Measurements from ENCODE around the gene SLCO2A1. TPM values are rescaled to one million over a fixed set of nuclear protein-coding genes. Genes with fewer than 3 reads are reported as not detected.

Gene SLCO2A1
- total RNA-seq, 1 experiment from 2014 or later, result not detected

DNA sequence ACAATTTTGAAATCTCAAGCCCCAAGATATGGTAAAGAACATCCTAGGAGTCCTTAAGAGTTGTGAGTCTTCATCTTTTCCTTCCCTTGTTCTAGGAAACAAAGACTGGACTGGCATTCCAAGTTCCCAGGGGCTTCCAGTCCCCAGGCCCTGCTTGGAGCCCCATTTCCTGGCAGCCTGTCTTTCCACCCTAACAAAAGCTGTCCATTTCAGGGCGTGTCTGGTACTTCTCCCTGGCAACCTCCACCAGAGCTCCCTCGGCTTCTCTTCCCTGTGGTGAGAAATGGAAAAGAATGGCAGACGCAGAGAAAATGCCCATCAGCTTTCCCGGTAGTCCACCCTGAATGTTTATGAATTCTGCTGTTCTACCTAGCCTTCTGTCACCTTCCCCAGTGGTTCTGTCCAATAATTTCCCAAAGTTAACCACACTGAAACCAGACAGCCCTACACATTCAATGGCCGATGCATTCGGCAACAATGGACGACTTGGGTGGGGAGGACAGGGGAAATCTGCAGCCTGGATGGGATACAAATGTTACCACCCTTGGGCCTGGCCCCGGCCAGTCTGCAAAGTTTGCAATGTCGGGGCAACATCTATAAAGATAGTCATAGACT lies 140.9 kb downstream of the SLCO2A1 start:
- DNase-seq (ENCODE audit: extremely low read depth, low read depth), result no peak

DNA sequence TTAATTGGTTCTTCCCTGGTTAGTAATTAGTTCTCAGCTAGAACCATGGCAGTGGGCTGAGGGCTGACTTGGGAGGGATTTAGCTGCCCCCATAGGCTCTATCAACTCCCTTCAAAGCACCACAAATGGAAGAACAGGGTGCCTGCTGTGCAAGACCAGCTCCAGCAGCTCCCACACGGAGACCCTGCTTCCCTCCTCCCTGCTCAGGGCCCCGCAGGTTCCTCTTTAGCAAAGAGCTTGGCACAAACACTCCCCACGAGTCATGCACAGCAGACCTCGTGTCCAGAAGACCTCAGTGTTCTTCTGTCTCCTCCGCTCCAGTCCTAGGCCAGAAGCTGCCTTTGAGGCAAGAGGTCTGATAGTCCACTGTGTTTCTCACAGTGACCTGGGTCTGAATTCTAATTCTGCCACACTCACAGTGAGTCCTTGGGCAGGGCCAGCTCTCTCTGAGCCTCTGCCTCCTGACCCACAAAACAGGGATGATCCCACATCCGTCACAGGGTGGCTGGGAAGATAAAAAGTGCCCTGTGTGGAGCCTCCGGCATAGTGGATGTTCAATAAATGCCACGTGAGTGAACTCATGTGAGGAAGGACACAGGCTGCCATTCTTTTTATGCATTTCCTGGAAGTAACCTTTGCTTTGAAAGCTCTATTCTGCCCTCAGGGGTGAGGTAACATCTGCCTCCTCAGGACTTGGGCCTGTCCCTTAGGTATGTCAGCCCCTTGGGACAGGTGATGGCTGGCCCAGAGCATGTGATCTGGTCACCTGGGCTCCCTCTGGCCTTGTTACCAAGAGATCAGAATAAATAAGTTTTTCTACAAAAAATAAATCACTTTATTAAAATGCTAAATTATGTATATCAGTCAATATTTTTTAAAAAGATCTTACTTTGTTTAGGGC lies 141.7 kb downstream of the SLCO2A1 start:
- no peak for DNase-seq (ENCODE audit: extremely low read depth, low read depth)

DNA sequence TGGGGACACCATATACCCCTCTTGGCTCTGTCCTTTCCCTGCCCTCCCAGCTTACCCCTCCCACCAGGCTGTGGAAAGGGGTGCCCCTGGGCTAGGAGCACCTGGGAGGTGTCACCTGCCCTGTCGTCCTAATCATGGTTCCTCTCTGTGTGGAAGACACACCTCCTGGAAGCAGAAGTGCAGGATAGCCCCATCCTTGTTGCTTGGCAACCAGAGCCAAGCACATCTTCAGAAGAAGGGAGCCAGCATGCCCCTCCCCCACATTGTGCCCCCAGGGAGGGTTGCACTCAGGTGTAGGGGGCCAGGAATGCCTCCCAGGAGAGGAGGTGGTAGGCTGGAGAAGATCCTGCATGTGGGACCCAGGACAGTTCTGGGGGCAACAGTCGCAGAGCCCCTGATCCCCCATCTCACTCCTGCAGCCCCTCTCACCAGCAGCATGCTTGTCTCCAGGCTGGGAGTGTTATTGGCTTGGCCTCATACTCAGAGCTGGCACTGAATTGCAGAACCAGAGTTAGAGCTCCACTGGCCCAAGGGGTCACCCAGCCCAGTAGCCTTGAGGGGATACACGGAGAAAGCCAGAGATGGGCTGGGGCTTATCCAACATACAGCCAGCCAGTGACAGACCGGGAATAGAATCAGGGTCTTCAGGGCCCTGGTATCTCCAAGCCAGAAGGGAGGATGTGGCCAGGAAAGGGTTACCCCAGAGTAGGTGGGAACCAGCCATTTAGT lies 142.5 kb downstream of the SLCO2A1 start:
- DNase-seq (ENCODE audit: extremely low read depth, low read depth), result no peak

DNA sequence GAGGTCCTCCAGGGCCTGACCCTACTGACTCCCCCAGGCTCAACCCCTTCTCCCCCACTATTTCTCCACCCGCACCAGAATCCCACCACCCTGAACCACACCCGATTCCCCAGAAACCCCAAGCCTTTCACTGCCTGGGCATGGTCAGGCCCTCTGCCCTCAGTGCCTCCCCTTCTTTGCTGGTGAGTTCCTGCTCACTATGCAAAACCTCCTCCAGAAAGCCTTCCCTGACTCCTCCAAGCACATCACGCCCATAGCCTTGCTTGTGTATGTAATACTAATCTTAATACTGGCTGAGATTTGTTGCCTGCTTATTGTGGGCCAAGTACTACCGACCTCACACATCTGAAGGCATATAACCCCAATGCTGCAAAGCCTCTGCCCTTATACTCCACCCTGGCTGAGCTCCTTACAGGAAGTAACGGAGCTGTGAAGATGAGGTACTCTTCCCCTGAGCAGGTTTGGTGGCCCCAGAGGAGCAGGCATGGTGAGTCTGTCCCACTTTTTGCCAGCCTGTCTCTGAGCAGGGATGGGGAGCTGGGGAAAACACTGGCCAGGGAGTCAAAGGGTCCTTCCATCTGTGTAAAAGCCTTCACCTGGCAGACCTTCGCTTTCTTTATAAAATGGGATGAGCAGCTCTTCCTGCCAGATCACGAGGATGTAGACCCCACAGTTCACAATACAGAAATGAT lies 143.5 kb downstream of the SLCO2A1 start:
- no peak for DNase-seq (ENCODE audit: extremely low read depth, low read depth)

DNA sequence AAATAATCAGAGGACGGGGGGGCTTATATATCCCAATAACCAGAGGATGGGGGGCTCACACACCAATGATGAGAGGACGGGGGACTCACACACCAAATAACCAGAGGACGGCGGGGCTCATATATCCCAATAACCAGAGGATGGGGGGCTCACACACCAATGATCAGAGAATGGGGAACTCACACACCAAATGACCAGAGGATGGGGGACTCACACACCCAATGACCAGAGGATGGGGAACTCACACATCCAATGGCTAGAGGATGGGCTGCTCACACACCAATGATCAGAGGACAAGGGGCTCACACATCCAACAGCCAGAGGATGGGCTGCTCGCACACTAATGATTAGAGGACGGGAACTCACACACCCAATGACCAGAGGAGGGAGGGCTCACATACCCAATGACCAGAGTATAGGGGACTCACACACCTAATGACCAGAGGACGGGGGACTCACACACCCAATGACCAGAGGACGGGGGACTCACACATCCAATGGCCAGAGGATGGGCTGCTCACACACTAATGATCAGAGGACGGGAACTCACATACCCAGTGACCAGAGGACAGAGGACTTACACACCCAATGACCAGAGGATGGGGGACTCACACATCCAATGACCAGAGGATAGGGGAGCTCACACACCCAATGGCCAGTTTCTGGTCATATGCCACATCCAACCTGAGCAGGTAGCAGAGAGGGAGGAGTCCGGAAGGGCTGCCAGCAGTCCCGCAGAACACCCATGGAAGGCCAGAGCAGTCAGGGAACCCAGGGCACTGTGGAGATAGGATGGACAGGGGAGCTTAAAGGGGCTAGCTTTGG lies 144.6 kb downstream of the SLCO2A1 start:
- no peak for DNase-seq (ENCODE audit: extremely low read depth, low read depth)

- no peak for DNase-seq (ENCODE audit: extremely low read depth, low read depth)
Measured at GRCh38 chr3:133884054-133884886, 145.5 kb downstream of the SLCO2A1 start.

DNA sequence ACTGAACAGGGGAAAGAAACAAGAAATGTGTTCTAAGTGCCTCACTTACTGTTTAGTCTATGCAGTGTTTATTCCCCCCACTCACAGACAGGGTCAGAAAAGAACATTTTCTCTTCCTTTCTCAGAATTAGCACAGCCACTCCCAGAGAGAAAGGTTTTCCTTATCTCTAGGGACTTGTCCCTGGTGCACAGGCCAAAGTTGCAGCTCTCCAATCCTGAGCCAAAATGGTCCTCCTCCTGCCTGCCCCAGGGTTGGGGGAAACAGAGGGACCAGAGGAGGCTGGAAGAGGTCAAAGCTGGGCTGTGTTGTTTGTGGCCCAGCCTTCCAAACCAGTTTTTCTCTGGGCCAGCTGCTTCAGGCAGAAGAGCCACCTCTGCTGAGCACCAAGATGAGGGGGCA lies 146.1 kb downstream of the SLCO2A1 start:
- no peak for DNase-seq (ENCODE audit: extremely low read depth, low read depth)

GRCh38 chr3:133882986-133883586 lies 146.6 kb downstream of the SLCO2A1 start:
- DNase-seq (ENCODE audit: extremely low read depth, low read depth), result no peak

DNA sequence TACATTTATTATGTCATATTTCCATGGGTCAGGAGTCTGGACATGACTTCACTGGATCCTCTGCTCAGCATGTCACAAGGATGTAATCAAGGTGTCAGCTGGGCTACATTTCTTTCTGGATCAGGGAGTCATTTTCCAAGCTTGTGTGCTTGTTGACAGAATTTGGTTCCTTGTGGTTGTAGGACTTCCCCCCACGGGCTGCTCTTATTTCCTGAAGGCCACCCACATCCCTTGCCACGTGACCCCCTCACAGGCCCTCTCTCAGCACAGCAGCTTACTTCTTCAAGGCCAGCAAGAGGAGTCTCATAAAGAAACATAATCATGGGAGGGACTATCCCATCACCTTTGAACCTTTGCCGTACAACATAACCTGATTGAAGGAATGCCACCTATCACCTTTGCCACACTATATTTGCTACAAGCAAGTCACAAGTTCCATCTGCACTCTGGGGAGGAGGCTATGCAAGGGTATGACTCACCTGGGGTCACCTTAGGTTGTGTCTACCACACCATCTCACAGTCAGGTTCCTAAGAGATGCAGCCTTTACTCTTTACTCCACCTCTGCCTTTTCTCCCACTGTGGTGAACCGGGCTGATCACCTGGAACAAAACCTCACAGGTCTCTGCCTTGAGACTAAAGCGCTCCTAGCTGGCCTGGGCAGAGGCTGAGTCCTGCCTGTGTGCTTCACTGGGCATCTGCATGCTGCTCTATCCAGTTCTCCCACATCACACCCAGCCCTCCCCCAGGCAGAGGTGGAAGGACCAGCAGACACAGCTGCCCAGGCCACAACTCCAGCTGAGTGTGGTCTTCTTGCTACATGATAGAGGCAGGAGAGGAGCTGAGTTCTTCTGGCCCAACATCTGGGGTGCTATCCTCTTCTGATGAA lies 147.5 kb downstream of the SLCO2A1 start:
- no peak for DNase-seq (ENCODE audit: extremely low read depth, low read depth)

DNA sequence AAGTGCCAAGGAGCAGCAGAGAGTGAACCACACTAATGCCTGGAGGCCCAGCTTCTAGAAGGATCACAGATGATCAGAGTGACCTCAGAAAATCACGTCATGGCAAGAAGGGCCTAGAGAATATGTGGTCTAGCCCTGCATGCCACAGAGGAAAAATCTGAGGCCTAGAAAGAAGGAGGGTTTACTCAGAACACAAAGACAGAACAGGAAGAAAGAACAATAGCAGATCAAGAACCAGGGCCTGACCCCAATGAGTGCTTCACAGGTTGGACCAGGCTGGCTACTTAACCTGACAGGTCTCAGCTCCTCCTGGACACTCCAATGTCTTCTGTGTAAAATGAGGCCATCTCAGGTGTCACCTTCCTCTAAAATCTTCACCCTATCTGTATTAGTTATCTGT lies 148.2 kb downstream of the SLCO2A1 start:
- DNase-seq (ENCODE audit: extremely low read depth, low read depth), result no peak

DNA sequence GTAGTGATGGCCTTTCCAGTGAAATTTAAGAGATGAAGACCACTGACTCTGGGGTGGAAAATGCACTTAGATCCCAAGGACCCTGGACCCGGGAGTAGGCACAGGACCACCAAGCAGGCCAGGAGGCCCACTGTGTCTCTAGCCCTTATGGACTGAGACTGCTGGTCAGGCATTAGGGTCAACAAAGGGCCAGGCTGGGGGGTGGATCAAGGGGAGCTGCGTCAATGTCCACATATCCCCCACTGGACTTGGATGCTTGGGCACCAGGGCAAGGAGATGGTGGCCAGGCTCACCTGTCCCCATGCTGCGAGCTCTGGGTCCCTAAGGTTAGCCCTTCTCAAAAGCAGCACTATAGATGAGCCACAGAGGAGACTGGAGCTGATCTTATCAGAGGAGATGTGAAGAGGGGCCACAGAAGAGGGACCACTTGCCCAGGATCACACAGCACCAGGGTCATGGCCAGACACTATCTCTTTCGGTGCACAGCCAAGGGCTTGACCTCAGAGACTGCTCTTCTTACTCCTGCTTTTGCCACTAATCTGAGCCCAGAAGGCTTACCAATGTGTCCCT lies 148.8 kb downstream of the SLCO2A1 start:
- DNase-seq (ENCODE audit: extremely low read depth, low read depth), result no peak

GRCh38 chr3:133880287-133880686 lies 149.4 kb downstream of the SLCO2A1 start:
- DNase-seq (ENCODE audit: extremely low read depth, low read depth), result no peak

GRCh38 chr3:133878518-133878917 lies 151.2 kb downstream of the SLCO2A1 start:
- no peak for DNase-seq (ENCODE audit: extremely low read depth, low read depth)

Measured in NCI-H460 (cell line).